GM12875 (cell line): ENCODE results near the gene KRTAP10-7.

Experiments
- H3K4me3 ChIP-seq: one replicate; pipeline ENCODE4 v1.5.1; 2011; ENCODE audit warnings: low read depth, low read length, control low read depth
- TF ChIP-seq, protein P1 (sequence below): IDR thresholded peaks from 2 replicates; pipeline ENCODE4 v1.5.1; 2011; ENCODE audit warnings: low read depth, mild to moderate bottlenecking, control low read depth, inconsistent platforms, low read length, moderate library complexity, borderline replicate concordance; ENCODE audit not compliant: insufficient read depth

Gene KRTAP10-7

DNA sequence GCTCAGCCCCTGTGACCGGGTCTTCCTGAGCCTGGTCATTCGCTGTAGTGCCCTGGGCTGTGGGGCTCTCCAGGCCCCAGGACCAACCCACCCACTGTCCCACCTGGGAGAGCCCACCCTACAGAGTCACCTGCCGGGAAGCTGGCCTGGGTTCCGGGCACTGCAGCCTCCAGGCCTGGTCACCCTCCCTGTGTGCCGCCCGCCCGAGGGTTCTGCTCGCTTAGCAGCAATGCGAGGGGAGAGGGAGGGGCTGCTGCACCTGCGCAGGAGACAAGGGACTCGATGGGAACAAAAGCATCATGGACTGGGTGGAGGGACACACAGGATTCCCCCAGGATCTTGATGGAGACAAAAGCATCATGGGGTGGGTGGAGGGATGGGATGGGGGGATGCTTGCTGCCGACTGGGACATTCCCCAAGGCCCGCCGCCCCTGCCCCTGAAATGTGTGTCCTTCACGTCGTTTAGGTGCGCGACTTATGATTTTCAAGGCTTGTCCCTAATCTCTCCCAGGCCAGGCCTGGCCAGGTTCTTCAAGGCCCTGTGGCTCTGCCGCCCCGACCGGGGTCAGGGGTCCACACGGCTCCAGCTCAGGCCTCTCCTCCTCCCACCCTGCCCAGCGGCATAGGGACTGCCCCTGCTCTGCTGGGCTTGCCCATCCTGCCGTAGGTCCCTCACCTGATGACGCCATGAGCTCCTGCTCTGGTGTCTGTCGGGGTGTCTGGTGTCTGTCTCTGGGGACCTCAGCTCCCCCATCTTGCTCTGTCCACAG lies 13.2 kb downstream of the KRTAP10-7 start:
- no peak overlapping the region for H3K4me3 ChIP-seq
- TF ChIP-seq, protein P1, sequence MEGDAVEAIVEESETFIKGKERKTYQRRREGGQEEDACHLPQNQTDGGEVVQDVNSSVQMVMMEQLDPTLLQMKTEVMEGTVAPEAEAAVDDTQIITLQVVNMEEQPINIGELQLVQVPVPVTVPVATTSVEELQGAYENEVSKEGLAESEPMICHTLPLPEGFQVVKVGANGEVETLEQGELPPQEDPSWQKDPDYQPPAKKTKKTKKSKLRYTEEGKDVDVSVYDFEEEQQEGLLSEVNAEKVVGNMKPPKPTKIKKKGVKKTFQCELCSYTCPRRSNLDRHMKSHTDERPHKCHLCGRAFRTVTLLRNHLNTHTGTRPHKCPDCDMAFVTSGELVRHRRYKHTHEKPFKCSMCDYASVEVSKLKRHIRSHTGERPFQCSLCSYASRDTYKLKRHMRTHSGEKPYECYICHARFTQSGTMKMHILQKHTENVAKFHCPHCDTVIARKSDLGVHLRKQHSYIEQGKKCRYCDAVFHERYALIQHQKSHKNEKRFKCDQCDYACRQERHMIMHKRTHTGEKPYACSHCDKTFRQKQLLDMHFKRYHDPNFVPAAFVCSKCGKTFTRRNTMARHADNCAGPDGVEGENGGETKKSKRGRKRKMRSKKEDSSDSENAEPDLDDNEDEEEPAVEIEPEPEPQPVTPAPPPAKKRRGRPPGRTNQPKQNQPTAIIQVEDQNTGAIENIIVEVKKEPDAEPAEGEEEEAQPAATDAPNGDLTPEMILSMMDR, result no peak

DNA sequence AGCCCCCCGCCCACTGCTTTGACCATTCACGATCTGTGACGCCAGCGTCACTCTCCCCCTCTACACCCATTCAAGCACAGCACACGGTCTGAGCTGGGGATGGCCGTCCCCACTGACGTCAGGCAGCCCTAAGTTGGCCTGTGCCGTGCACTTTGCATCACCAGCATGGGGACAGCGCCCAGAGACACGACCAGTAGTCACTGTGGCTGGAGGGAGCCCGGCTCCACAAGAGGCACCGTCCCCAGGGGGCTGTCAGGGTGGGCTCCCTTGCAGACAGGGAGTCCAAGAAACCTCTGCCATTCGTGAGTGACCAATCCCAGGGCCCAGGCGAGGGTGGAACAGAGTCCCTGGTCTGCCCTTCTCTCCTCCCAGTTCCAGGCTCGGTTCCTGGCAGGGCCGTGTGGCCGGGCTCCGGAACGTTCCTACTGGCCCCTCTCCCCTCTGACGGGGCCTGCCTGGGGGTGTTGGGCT lies 13.8 kb downstream of the KRTAP10-7 start:
- TF ChIP-seq, protein P1, result no peak
- H3K4me3 ChIP-seq, result no peak overlapping the region

DNA sequence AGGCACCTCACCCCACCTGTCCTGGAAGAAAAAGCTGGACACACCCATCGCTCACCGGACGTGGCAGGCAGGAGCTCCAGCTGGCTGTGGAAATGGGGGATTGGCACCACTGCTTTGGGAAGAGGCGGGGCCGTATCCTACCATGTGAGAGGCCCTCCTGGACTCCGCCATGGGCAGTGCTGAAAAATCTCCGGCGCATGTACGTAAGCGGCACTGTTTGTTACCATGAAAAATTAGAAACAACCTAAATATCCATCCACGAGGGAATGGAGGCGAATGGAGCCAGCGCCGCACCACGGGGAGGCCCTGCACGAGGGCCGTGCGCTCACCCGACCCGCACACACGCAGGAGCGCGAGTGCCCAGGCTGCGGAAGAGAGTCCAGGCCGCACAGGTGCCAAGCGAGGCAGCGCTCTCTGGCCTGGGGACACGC lies 14.6 kb downstream of the KRTAP10-7 start:
- H3K4me3 ChIP-seq, result no peak overlapping the region
- TF ChIP-seq, protein P1, result no peak

DNA sequence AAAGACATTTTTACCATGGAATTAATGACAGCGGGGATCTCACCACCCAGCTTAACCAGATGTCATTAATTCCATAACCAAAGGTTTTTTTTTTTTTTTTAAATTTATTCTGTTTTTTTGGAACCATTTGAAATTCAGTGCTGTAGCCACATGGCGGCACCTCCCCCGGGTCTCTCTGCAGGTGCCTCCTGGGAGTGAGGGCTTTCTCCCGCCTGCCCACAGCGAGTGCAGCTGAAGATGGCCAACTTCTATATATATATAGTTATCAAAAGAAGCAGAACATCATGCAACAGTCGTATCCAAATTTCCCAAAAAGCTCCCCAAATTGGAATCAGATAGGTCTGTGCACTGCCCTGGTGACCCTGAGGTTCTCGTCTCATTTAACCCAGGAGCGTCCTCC lies 15.1 kb downstream of the KRTAP10-7 start:
- no peak overlapping the region for H3K4me3 ChIP-seq
- TF ChIP-seq, protein P1, result no peak

DNA sequence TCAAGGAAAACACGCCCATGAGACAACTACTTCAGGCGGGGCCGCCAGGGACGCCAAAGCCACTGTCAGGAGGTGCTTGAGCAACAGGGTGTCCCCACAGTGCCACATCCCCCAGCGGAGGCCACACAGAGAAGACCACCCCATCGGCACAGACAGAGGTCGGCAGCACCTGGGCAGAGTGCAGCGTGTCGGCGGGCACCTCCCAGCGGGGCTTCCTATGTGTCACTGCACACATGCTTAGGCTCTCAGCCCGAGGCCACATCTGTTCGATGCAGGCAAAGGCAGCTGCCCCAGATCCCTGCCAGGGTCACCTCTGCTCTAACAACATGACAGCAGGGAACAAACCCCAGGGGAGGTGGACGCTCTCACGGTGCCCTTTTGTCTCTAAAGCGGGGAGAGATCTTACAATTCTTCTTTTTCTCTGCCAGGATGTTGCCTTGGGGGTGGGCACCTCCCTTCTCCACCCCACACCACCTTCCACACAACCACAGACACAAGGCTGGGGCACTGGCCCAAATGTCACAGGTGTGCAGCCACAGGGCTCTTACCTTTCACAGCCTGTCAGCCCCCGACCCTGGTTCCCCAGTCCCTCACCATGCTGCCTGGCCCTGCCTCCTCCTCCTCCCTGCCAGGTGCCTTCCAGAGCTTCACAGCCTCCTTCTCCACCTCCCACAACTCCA lies 15.7 kb downstream of the KRTAP10-7 start:
- TF ChIP-seq, protein P1, result no peak
- H3K4me3 ChIP-seq, result no peak overlapping the region

DNA sequence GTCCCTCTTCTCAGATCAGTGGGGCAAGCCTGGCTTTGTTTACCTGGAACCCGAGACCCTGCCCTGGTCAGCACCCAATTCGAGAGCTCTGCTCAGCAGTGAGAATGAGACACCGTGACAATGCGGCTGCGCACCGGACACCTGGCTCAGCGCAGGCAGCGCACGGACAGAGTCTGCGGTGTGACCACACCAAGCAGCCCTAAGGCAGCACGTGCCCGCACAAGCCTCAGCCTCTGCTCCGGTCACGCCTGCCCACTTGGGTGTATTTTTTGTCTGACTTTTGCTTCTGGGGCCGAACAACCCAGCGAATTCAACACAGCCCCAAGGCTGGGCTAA lies 16.2 kb downstream of the KRTAP10-7 start:
- TF ChIP-seq, protein P1, result no peak
- no peak overlapping the region for H3K4me3 ChIP-seq

DNA sequence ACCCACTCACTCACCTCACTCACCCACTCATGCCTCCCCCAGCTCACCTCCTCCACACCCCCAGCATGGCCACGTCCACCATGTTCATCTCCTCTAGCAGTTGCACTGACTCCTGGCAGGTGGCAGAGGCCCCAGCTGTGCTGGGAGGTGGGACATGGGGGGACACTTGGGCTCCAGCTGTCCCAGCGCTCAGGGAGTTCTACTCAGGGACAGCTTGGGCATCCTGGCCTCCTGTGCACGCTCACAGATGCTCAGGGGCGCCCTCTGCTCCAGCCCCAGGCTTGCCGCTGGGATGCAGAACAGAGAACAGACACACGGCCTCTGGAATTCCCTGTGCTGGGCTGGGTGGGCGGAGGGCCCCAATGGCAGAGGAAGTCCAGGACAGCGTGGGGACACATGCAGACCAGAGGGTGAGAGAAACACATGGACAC lies 16.7 kb downstream of the KRTAP10-7 start:
- TF ChIP-seq, protein P1, result no peak
- no peak overlapping the region for H3K4me3 ChIP-seq
